UCSD-AML1 (cell line): ENCODE results near the gene SYNDIG1.

ENCODE experiments used
- DNase-seq: peaks from one replicate; lab custom pipeline; 2025; ENCODE audit not compliant: unreplicated experiment; lab: John Stamatoyannopoulos, UW

The SYNDIG1 gene

DNA sequence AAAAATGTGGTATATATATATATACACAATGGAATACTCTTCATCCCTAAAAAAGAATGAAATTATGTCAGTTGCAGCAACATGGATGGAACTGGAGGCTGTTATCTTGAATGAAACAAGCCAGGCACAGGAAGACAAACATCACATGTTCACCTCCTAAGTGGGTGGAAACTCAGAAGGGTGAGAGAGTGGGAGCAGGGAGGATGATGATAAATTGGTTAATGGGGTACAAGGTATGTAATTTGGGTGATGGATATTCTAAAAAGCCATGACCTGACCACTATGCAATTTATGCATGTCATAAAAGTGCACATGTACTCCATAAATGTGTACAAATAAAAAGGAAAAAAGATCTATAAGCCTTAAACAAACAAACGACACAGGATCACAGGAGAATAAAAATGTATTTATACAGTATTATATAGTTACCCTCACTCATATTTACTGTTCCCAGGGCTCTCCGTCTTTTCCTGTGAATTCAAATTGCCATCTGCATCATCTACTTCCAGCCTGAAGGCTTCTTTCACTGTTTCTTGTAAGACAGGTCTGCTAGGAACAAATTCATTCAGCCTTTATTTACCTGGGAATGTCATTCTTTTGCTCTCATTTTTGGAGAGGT lies 89.8 kb downstream of the SYNDIG1 start:
- DNase-seq, result no peak

DNA sequence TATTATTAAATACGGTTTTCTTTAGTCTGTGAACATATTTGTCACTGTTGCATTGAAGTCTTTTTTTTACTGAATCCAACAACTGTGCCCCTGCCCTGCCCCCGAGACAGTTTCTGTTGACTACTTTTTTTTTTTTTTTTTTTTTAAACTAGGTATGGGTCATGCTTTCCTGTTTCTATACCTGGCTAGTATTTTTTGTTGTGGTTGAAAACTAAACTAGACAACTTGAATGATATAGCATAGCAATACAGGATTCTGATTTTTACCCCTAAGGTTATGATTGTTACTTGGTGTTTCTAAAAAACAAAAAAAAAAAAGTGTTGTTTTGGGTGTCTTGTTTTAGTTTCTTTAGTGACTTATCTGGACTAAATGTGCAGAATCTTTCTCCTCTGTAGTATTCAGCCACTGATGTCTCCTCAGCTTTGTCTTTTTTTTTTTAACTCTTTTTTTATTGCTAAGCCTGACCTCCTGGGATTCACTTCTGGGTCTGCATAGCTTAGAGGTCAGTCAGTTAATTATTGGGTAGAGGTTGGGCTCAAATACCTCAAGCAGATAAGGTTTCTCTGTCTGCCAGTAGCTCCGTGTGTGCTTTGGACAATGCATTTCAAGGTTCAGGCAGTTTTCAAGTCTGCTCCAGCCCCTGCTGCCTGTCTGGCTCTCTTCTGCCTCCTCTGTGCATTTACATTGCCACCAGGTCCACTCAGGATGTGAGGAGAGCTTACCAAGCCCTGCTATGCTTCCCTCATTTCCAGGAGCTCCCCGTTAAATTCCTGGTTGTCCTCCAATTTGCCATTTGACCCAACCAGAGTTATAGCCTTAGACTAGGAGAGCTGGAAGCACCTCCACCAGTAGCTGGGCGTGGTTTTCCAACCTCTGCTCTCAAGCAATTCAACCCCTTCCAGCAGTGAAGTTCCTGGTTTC lies 91.4 kb downstream of the SYNDIG1 start:
- DNase-seq, result no peak

DNA sequence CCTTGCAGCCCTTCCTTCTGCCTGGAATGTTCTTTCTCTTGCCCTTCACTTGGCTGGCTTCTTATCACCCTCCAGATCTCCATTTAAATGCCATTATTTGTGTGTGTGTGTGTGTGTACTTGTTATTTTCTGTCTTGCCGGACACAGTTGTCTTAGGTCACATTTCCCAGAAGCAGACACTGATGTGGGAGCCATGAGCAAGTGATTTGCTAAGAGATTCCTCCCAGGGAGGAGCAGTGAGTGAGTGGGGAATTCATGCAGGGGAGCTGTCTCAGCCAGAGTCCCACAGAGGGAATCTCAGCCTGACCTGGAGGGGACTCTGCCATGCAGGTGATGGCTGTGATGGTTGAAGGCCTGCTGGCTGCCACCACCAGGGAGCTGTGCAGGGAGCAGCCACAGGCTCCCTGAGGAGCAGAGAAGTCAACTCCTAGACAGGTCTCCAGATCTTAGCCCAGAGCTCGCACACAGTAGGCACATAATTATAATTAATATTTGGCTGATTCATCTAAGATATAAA lies 96.5 kb downstream of the SYNDIG1 start:
- DNase-seq, result no peak

DNA sequence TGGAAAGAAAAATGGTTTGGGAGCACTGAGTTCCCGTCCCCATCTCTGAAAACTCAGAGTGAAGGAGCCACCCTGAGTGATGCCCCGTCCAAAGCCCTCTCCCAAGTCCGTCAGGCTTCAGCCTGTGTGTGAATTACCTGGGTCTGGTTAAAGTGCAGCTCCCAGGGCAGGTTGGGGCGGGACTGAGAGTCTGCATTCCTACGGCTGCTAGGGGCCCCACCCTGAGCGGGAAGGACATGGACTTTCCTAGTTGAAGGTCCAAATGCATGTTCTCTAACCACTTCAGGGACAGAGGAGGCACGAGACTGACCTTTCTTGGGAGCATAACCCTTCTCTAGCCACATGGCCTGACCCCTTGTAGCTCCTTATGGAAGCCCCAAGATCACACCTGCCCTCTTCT lies 97.2 kb downstream of the SYNDIG1 start:
- DNase-seq, result no peak

DNA sequence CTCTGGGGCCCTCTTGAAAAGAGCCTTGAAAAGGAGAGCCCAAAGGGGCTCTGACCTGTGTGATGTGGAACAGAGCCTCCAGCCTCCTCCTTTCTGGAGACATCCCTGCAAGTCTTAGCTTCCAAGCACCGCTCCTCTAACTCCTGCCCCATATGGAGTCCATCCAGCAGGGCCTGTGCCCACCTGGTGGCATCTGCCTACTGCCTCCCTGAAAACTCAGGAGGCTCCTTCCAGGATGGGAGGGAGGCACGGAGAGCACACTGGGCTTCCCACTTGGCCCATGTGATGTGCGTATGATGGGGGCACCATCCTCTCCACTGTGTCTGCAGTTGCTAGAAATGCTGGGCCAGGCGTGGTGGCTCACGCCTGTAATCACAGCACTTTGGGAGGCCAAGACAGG lies 98.1 kb downstream of the SYNDIG1 start:
- no peak for DNase-seq

DNA sequence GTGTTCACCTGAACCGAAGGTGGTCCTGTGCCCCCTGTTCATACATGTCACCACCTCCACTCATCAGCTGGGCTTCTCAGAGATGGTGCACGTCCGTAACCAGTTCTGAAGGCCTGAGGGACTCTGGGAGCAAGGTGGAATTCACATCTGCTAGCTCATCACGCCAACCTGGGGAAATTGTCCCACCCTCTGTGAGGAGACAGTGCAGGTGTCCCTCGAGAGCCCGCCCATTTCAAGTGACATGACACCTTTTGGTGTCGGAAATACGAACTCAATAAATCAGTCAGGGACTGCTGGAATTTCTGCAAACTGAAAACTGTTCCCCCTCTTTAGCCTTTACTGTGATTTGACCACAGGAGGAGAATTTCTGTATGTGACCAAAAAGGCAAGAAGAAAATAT lies 99.4 kb downstream of the SYNDIG1 start:
- no peak for DNase-seq

DNA sequence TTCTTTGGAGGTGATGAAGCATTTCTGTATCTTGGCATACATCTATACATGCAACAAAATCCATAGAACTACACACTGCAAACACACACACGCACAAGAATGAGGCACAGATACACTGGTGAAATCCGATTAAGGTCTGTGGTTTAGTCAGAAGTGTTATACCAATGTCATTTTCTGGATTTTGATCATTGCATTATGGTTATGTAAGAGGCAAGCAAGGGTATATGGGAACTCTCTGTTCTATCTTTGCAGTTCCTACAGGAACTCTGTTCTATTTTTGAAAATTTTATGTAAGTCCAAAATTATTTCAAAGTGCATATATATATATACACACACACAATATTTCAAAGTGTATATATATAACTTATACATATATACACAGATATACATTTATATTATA lies 101.7 kb downstream of the SYNDIG1 start:
- DNase-seq, result no peak

DNA sequence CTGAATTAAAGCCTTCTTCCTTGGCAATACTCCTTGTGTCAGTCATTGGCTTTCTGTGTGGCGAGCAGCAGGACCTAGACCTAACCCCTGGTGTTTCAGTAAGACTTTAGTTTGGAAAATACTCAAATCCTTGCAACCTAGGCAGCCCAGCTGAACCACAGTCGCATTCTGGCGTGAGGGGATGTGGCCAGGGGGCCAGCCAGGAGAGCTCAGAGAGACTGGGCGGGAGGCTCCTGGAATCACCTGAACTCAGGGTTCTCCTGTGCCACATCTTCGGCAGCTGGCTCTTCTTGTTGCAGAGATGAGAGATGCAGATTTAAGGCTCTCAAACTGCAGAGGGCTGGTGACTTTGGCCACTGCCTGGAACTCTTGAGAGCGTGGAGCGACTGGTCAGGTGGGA lies 102.7 kb downstream of the SYNDIG1 start:
- DNase-seq, result no peak

DNA sequence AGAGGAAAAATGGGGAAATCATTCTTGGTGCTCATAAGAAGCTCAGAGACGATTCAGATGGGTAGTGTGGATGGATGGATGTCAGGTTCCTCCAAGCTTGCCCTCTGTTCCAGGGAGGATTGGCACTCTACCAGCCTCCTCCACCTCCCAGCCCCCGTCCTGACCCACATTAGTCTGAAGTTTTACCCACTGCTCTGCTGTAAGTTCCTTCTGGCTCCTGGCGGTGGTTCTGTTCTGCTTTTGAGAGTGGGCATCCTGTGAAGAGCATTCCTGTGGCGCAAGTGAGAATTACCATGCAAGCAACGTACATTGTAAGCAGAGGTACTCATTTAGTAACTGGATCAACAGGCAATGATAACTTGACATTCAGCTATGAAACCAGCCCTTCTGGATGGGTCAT lies 103.4 kb downstream of the SYNDIG1 start:
- no peak for DNase-seq

DNA sequence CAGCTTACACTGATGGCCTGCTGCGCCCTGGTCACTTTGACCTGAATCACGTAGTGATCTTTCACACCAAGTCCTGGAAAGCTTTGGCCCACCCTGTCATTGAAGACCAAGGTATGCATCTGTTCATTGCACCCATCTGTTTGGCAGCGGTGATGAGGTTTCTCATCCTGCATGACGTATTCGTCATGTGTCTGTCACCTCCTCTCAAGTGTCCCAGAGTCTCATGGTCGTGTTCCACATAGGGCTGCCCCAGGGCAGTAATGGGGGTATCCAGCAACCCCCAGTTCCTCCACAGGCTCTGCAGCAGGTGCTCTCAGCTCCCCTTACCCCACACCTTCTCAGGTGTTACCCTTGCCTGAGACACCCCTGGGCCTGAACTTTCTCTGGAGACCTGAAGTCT lies 104.1 kb downstream of the SYNDIG1 start:
- DNase-seq, result no peak

DNA sequence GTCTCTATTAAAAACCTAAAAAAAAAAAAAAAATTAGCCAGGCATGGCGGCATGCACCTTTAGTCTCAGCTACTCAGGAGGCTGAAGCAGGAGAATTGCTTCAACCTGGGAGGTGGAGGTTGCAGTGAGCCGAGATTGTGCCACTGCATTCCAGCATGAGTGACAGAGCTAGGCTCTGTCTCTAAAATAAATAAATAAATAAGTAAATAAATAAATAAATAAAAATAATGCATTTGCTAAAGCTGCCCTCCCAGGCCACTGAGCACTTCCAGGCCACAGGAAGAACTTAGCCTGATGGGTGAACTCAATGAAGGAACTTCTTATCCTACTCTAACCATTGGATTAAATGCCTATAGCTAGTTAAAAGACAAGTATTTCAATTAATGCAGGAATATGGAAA lies 104.9 kb downstream of the SYNDIG1 start:
- no peak for DNase-seq

DNA sequence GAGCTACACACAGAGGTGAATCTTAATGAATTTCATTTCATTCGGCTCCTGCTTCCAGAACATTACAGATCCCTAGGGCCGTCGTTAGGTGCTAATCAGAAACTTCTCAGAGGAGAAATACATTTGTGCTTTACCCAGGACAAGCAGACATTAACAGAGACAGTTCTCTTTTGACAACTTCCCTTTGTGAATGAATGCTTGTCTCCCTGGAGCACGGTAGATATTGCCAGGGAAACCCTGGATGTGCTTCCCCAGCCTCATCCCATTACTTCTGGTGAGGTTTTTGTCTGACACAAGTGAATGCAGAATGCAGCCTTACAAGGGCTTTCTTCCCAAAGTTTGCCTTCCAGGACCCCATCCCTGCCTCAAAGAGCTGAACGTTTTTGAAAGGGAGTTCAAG lies 105.4 kb downstream of the SYNDIG1 start:
- DNase-seq, result no peak

DNA sequence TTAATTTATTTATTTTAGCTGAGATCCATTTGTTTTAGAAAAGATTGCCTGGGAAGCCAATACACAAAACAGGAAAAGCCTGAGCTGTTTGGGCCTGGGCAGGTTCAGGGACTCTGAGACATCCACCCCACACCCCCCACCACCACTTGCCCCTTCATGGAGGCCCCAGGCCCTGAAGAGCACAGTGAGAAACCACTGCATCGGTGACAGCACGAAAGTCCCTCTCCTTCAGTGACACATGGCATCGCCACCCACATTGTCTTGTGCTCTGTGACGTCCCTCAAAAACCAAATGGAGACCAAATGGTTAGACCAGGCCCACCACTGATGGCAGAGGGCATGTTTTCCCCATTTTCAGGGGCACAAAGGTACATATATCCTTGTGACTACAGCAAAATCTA lies 106.4 kb downstream of the SYNDIG1 start:
- no peak for DNase-seq

DNA sequence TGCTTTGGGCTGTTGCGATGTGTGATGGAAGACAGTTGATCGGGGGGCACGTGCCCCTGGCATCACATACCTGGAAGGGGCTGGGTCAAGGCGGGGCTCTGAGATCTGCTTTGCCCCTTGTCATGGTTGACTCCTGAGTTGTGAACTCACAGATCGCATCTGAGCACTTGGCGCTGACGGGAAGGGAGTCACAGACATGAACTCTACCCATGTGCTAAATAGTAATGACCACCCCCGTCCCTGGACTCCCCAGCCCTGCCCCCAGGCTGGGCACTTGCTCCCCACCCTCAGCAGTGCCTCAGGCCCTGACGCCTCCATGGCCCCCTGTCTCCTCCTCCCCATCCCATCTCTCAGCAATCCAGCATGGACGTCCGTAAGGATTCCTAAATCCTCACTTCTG lies 107.0 kb downstream of the SYNDIG1 start:
- DNase-seq, result no peak

DNA sequence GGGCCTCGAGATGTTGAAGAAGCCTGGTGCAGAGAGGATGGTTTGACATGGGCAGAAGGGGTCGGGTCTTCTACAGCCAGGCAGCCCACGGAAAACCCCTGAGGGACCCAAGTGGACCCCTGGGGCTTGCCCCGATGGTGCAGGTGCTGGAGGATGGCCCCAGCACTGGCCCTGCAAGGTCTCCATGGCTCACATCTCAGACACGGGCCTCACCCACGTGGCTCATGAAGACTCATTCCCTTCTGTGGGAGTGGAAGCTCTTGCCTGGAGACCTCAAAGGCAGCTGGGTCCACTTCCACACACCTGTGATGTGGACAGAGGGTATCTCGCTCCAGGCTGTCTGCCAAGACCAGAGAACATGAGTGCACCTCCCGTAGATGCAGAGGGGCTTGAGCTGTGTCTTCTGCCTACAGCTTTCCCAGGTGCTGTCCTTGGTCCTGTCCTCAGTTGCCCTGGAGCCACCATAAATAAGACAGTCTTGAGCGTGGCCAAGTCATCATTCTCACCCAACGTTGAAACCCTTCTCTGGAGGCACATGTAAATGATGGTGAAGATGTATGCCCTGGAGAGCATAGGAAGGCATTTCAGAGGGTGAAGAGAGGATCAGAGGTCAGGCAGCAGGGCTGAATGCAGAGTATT lies 108.0 kb downstream of the SYNDIG1 start:
- no peak for DNase-seq

DNA sequence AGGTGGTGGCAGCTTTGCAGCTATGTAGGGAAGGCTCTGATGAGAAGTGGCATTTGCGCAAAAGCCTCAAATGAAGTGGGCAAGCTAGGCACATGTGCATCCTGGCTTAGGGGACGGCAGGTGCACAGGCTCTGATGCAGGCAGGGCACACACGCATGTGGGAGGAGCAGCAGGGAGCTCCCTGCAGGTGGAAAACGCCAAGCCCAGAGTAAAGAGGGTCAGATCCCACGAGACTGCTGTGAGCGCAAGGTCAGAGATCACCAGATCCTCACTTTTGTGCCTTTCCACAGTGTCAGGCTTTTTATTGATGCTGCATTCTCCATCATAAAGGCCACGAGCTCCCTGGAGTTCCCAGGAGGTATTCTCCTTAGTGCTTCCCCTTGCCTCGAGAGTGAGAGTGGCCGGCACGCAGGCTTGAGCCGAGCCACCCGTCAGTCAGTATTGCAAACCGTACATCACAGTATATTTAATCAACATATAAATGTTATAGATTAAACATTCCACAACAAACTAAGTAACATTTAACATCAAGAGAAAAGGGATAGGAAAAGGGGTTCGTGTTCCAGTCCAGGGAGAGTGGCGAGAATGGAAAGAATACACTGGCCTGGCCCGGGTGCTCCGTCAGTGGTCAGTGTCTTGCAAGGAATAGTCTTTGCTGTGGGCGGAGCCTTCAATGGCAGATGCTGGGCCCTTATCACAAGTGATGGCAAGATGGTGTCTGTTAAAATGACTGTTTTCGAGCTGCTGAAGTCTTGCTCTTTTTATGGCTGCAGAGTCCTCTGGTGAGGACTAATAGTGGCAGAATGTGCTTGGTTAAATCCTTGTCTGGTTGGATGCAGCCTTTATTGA lies 109.4 kb downstream of the SYNDIG1 start:
- DNase-seq, result no peak

DNA sequence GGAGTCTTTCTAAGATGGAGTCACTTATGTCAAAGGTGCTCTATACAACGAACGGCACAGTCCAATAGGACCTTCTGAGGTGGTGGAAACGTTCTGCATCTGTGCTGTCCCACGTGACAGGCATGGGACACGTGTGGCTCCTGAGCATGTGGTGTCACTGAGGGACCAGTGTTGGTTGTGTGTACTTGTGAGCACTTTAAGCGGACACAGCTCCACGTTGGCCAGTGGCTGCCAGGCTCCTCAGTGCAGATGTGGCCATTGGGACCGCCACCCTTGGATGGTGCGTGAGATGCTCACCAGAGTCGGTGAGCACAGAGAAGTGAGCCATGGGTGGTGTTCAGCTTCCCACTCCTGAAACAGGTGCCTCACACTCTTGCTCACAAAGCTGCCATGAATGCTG lies 110.0 kb downstream of the SYNDIG1 start:
- DNase-seq, result no peak

DNA sequence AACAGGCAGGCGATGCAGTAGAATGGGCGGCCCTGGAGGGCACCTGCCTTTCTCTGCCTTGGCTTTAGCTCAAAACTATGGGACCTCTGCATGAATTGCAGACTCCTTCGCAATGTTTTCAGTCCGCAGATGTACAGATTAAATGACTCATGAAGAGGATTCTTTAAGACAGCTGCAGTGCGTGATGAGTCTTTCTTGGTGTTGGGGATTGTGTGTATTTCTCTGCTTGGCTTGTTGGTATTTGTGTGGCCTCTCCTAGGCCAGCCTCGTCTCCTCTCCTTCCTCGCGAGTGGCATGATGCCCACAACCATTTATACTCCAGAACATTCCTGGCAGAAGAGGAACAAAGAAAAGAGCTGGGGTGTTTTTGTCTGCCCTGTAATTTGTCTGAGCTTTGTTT lies 110.6 kb downstream of the SYNDIG1 start:
- DNase-seq, result no peak

DNA sequence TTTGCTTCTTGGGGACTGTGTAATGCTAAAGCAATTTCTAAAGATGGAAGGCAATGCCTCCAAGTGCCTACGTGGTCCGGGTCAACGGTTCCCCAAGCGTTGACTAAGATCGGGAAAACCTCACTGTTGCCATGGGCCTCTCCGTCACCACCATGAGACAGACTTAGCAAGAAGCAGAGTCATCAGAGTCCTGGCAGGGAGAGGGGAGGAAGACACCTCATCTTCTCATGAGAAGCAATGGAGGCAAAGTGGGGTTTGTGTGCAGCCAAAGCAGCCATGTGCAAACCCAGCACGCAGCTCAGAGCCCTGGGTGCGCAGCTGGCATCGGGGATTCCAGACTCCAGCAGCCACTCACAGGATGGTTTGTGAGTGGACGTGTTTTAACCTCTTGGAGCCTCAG lies 111.4 kb downstream of the SYNDIG1 start:
- DNase-seq, result no peak

DNA sequence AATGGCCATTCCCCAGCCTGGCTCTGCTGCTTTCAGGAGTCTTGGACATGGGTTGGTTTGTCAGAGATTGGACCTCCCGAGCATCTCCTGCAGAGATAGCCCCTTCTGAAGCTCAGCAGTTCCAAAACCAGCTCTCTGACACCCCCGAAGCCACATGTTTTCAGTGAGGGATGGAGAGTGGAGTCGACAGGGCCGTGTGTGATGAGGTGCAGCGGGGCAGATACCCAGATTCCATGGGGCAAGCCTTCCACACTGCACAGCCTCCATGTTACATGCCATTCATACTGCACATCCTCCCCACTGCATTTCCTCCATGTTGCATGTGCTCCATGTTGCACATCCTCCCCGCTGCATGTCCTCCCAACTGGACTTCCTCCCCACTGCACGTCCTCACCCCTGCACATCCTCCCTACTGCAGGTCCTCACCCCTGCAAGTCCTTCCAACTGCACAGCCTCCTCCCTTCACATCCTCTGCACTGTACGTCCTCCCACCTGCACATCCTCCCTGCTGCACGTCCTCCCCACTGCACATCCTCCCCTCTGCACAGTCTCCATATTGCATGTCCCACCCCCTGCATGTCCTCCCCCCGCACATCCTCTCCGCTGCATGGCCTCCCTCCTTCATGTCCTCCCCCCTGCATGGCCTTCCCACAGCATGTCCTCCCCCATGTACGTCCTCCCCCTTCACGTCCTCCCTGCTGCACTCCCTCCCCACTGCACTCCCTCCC lies 112.2 kb downstream of the SYNDIG1 start:
- DNase-seq, result no peak
